ENCODE measurements around the gene GALNS.

GALNS gene

DNA sequence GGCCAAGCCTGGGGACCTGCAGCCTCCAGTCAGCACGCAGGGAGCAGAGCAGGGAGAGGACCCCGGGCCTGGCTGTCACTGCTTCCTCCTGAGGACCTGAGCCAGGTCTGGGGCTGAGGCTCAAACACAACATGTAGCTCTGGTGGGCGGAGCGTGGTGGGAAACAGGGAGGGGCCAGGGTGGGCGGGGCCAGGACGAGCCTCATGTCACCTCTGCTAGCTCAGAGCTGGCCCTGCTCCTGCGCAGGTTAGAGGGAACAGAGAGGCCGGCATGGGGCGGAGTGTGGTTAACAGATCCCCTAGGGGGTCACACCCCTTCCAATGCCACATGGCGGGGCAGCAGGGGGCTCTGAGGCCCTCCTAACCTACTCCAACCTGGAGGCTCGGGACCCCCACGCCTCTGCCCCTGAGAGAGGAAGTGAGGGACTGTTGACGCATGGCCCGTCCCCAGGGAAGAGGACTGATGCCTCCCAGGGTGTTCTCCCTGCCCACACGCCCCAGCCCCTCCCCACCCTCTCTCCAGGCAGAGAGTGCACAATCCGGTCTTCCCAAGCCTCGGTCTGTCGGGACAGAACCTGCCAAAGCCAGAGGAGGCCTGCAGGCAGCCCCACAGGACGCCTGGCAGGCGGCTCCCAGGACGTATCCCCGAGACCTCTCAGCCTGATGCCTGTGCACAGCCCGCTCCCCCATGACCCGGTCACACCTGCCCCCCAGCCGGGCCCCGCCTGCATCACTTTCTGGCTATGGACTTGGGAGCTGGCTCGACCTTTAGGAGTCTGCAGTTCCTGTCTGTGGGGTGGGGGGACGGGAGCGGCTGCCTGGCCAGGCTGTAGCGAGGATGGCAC, 86.9 kb downstream of the GALNS start:
- no peak for DNase-seq (ENCODE audit: low read depth)

DNA sequence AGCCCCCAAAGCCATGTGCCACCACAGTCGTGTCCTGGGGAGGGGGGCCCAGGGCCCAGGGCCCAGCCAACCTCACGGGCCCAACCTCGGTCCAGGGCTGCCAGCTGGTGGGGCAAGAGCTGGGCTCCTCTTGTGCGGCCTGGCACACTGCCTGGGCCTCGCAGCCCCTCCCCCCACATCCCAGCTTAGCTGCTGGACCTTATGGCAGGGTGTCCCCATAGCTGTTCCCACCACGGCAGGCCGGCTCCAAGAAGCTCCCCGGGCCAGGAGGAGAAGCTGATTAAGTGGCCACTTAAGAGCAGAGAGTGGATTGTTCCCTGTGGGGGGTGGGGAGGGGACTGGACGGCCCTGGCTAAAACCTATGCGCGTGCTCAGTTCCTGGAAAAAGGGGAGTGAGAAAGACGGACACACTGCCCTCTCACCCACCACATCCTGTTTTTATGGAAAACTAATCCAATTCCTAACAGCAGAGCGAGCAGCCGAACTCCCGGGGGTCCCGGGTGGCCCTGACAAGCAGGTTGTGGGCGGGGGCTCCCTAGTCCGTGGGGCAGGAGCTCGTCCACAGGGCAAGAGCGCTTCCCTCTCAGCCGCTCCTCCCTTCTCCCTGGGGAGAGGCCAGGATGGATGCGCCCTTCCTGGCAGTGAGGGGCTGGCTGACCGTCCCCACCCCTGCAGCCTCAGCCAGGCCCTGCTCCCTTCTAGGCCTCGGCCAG, 88.5 kb downstream of the GALNS start:
- DNase-seq (ENCODE audit: low read depth) = peak; percentile 92

DNA sequence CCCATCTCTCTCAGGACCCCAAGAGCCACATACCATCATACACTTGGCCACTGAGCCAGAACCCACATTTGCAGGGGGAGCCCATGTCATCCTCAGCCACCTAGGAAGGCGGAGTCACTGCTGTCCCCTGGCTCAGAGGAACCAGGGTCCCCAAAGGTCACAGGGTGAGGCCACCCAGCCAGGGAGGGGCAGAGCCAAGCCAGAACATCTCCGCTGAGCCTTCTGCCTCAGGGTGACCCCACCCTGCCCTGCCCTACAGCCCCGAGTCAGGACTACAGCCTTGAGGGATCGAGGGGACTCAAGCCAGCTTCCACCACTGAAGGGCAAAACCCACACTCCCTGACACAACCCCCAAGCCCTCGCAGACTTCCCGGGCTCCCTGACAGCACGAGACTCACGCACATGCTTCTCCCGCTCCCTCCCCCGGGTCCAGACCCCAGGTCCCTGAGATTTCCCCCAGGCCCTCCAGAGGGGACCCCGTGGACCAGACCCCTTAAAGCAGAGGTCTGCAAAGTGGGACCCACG, 89.1 kb downstream of the GALNS start:
- no peak for DNase-seq (ENCODE audit: low read depth)

DNA sequence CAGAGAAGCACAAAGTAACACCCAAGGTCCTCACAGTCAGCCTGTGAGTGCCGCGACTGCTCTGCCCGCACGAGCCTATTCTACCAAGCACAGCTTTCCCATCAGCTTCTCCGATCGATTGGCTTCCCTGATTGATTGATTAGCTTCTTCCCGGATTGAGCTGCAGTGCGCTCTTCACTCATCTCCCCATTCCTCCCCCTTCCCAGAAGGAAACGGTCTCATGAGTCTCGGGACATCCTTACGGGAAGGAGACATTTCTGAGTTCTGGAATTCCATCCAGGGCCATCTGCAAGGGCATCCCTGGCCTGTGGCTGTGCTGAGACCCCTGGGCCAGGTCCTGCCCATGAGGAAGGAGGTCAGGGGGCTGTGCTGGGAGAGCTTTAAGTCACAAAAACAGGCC, 89.8 kb downstream of the GALNS start:
- DNase-seq (ENCODE audit: low read depth) = no peak

DNA sequence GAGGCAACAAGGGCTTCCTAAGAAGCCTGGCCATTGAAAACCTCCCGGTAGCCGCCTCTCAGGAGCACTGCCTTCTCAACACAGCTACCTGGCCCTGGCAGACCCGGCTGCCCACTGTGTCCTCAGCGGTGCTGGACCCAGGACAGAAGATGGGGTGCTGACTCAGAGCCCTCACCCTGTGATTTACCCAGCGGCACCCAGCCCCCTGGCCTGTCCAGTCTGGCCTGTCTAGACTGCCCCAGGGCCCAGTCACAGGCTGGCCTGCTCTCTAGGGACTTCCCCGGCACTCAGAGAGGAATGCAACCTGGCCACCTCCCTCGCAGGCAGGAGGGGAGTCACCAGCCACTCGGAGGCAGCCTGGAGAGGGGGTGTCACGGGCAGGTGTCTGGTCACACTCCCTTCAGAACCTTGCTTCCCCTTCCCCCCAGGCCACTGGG, 91.8 kb downstream of the GALNS start:
- no peak for DNase-seq (ENCODE audit: low read depth)

DNA sequence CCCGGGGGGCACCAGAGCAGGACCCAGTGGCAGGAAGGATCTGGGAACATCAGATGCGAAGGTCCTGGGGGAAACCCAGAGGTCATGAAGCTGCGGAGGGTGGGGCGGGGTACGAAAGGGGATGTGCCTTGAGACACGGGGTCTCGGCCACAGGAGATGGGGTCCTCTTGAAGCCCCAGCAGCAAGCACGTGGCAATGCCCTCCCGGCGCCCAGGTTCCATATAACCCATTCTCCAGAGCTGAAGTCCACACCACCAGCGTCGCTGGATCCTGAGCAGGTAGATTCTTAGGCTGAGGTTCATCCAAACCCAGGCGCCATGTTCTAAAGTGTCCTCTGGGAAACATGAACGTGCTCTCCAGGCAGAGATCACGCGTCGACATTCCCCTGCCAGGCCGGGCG, 92.7 kb downstream of the GALNS start:
- no peak for DNase-seq (ENCODE audit: low read depth)

All from fibroblast of gingiva (primary cell).